ENCODE results near the gene TANK. TPM values are rescaled to one million over a fixed set of nuclear protein-coding genes. Genes with fewer than 3 reads are reported as not detected.

Gene TANK
- total RNA-seq, 1 experiment from 2014 or later: 24.5 TPM

DNA sequence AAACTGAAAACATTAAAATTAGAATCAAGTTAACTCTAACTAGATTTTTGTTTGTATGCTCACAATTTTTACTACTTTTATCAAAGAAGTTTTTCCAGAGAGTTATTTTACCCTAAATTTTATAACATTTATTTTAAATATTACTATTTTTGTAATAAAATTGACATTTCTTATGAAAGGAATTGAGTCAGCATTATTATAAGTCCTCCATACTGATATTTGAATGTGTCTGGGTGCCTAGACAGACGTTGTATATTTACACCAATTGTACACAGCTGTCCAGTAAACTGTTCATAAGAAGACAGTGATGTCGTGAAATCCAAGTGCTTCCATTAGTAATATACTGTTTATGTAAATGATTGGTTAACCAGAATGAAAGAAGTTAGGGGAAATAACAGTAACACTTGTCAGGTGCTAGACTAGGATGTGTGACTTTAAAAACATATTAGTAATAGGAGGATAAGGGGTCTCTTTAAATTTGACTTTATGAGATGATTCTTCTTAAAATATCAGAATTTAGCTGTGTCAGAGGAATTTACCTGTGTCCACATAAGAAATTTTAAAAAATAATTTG is 73.7 kb downstream of the TANK start:
- H3K27me3 Mint-ChIP-seq (ENCODE audit: low read depth): peaks cover 27% of the 10 kb centered on the region
- H3K4me3 Mint-ChIP-seq: no peak overlapping the region
- TF ChIP-seq ERG (CRISPR knock-in tag; IDR thresholded peaks at IDR 0.05) (no peak), FOXK1 (CRISPR knock-in tag; IDR thresholded peaks at IDR 0.05) (no peak), ZNF396 (CRISPR knock-in tag; IDR thresholded peaks at IDR 0.05; ENCODE audit: borderline replicate concordance) (no peak), ZNF219 (CRISPR knock-in tag; IDR thresholded peaks at IDR 0.05; ENCODE audit: borderline replicate concordance) (no peak), PRRX2 (CRISPR knock-in tag; IDR thresholded peaks at IDR 0.05) (no peak), GRHL2 (CRISPR knock-in tag; IDR thresholded peaks at IDR 0.05; ENCODE audit: insufficient replicate concordance, severe bottlenecking) (no peak), JUN (CRISPR knock-in tag; IDR thresholded peaks at IDR 0.05) (no peak), IRF1 (CRISPR knock-in tag; IDR thresholded peaks at IDR 0.05) (no peak), ZSCAN18 (CRISPR knock-in tag; IDR thresholded peaks at IDR 0.05) (no peak), TEAD1 (CRISPR knock-in tag; IDR thresholded peaks at IDR 0.05) (no peak), HMGA2 (CRISPR knock-in tag; IDR thresholded peaks at IDR 0.05) (no peak)
- TF ChIP-seq, protein P1, sequence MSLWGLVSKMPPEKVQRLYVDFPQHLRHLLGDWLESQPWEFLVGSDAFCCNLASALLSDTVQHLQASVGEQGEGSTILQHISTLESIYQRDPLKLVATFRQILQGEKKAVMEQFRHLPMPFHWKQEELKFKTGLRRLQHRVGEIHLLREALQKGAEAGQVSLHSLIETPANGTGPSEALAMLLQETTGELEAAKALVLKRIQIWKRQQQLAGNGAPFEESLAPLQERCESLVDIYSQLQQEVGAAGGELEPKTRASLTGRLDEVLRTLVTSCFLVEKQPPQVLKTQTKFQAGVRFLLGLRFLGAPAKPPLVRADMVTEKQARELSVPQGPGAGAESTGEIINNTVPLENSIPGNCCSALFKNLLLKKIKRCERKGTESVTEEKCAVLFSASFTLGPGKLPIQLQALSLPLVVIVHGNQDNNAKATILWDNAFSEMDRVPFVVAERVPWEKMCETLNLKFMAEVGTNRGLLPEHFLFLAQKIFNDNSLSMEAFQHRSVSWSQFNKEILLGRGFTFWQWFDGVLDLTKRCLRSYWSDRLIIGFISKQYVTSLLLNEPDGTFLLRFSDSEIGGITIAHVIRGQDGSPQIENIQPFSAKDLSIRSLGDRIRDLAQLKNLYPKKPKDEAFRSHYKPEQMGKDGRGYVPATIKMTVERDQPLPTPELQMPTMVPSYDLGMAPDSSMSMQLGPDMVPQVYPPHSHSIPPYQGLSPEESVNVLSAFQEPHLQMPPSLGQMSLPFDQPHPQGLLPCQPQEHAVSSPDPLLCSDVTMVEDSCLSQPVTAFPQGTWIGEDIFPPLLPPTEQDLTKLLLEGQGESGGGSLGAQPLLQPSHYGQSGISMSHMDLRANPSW (CRISPR knock-in tag; conservative IDR thresholded peaks at IDR 0.05; ENCODE audit: low read depth): no peak
- TF ChIP-seq, protein P2, sequence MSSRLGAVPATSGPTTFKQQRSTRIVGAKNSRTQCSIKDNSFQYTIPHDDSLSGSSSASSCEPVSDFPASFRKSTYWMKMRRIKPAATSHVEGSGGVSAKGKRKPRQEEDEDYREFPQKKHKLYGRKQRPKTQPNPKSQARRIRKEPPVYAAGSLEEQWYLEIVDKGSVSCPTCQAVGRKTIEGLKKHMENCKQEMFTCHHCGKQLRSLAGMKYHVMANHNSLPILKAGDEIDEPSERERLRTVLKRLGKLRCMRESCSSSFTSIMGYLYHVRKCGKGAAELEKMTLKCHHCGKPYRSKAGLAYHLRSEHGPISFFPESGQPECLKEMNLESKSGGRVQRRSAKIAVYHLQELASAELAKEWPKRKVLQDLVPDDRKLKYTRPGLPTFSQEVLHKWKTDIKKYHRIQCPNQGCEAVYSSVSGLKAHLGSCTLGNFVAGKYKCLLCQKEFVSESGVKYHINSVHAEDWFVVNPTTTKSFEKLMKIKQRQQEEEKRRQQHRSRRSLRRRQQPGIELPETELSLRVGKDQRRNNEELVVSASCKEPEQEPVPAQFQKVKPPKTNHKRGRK (CRISPR knock-in tag; IDR thresholded peaks at IDR 0.05; ENCODE audit: borderline replicate concordance): no peak
- TF ChIP-seq, protein P3, sequence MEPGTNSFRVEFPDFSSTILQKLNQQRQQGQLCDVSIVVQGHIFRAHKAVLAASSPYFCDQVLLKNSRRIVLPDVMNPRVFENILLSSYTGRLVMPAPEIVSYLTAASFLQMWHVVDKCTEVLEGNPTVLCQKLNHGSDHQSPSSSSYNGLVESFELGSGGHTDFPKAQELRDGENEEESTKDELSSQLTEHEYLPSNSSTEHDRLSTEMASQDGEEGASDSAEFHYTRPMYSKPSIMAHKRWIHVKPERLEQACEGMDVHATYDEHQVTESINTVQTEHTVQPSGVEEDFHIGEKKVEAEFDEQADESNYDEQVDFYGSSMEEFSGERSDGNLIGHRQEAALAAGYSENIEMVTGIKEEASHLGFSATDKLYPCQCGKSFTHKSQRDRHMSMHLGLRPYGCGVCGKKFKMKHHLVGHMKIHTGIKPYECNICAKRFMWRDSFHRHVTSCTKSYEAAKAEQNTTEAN (CRISPR knock-in tag; IDR thresholded peaks at IDR 0.05): no peak
- TF ChIP-seq, protein P4, sequence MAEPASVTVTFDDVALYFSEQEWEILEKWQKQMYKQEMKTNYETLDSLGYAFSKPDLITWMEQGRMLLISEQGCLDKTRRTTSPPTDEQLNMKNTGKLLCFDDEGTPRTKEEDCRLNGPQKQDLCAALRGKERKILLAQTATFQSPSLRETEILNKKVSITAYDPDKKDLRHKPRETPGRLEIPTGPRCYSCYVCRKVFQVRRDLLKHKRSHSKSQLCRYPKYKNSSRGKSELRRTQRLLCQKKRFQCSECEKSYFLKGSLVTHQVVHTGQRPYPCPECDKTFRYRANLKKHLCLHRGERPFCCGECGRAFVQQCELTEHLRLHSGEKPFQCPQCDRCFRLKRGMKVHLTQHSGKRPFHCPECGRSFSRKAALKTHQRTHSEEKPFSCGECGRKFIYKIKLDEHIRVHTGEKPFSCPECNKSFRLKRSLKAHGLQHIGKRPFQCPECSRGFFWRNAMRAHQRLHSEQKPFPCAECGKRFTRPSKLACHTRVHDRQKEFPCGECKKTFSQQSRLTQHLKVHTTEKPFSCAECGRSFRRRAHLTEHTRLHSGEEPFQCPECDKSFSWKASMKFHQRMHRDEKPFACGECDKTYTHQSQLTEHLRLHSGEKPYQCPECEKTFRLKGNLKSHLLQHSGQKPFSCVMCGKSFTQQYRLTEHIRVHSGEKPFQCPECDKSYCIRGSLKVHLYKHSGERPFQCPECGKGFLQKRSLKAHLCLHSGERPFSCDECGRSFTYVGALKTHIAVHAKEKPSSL (CRISPR knock-in tag; conservative IDR thresholded peaks at IDR 0.05): no peak
- TF ChIP-seq, protein P5, sequence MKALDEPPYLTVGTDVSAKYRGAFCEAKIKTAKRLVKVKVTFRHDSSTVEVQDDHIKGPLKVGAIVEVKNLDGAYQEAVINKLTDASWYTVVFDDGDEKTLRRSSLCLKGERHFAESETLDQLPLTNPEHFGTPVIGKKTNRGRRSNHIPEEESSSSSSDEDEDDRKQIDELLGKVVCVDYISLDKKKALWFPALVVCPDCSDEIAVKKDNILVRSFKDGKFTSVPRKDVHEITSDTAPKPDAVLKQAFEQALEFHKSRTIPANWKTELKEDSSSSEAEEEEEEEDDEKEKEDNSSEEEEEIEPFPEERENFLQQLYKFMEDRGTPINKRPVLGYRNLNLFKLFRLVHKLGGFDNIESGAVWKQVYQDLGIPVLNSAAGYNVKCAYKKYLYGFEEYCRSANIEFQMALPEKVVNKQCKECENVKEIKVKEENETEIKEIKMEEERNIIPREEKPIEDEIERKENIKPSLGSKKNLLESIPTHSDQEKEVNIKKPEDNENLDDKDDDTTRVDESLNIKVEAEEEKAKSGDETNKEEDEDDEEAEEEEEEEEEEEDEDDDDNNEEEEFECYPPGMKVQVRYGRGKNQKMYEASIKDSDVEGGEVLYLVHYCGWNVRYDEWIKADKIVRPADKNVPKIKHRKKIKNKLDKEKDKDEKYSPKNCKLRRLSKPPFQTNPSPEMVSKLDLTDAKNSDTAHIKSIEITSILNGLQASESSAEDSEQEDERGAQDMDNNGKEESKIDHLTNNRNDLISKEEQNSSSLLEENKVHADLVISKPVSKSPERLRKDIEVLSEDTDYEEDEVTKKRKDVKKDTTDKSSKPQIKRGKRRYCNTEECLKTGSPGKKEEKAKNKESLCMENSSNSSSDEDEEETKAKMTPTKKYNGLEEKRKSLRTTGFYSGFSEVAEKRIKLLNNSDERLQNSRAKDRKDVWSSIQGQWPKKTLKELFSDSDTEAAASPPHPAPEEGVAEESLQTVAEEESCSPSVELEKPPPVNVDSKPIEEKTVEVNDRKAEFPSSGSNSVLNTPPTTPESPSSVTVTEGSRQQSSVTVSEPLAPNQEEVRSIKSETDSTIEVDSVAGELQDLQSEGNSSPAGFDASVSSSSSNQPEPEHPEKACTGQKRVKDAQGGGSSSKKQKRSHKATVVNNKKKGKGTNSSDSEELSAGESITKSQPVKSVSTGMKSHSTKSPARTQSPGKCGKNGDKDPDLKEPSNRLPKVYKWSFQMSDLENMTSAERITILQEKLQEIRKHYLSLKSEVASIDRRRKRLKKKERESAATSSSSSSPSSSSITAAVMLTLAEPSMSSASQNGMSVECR (CRISPR knock-in tag; IDR thresholded peaks at IDR 0.05; ENCODE audit: borderline replicate concordance): no peak
- POLR2A ChIA-PET: no interaction called here
- CTCF ChIA-PET: no interaction called here
- no peak overlapping the region for H3K27ac Mint-ChIP-seq
- ATAC-seq (no peak), DNase-seq (ENCODE audit: low spot score) (no peak)
- H3K36me3 Mint-ChIP-seq: no peaks in the 10 kb centered on the region
- H3K4me1 Mint-ChIP-seq: peaks cover 12% of the 10 kb centered on the region
- H3K9me3 Mint-ChIP-seq: no peaks in the 10 kb centered on the region

All from WTC11 (cell line).